Motor neuron (in vitro differentiated cells): Measurements from ENCODE around the gene TMEM62. TPM values are rescaled to one million over a fixed set of nuclear protein-coding genes. Genes with fewer than 3 reads are reported as not detected.
"Not testable (repeated sequence)": the region's sequence is repeated elsewhere in the genome, so short reads cannot be mapped to it uniquely, and the experiment has no call there.

Source experiments
- ATAC-seq, 8 experiments: fragments of 200-7000 bp; cut with Tn5 transposase; replicated peaks in 6 of 8; 2 replicates each; pipeline ENCODE4 v1.8.0; 2021; ENCODE audit warnings: mild to moderate bottlenecking in 8 of 8, moderate library complexity in 8 of 8
- H3K27ac ChIP-seq, 2 donors: fragments of 250-450 bp; sonication (Bioruptor Pico); 2 replicates each; pipeline ENCODE4 v1.9.0; 2021; ENCODE audit warnings: antibody characterized with exemption in 2 of 2, mild to moderate bottlenecking in 2 of 2, moderate library complexity in 1 of 2
- H3K4me1 ChIP-seq, 2 donors: fragments of 250-450 bp; sonication (Bioruptor Pico); replicated peaks in 1 of 2; 2 replicates each; pipeline ENCODE4 v1.6.1; 2021; ENCODE audit warnings: antibody characterized with exemption in 2 of 2, mild to moderate bottlenecking in 2 of 2, moderate library complexity in 1 of 2
- H3K4me3 ChIP-seq, 5 donors: fragments of 250-450 bp; sonication (Bioruptor Pico); 2 replicates each; pipeline ENCODE4 v1.9.0; 2021; ENCODE audit warnings: antibody characterized with exemption in 5 of 5, mild to moderate bottlenecking in 5 of 5, moderate library complexity in 4 of 5
- WGBS, 10 experiments: fragments of 450-650 bp; shearing (Covaris generic); methylation state at CpG; one replicate each; pipeline ENCODE4 v1.0.0; 2022; 5-methylcytosine and 5-hydroxymethylcytosine counted together
- in situ Hi-C, 9 experiments: fragments of 400-800 bp; cut with MboI; loops; one replicate each; pipeline ENCODE4 v1.15.0; 2021; ENCODE audit warnings: low sequenced_read_pairs in 9 of 9, low pct_unique_long_range_greater_than_20kb in 2 of 9; ENCODE audit not compliant: unreplicated experiment in 9 of 9
- total RNA-seq, 8 experiments: library from RNA; unstranded; fragments of 300-600 nt; gene quantifications; 2 replicates each; pipeline versions ENCODE4 v1.2.3 to v1.2.4, GENCODE V29; 2022

TMEM62 gene
- total RNA-seq, 8 experiments from 2014 or later, result 7.3 to 14.8 (median 9.6) TPM

- ATAC-seq, in situ Hi-C loops, H3K4me3 ChIP-seq, H3K4me1 ChIP-seq, H3K27ac ChIP-seq: not testable (repeated sequence)
- 29 to 100% (median 75%) methylated on average over 1 to 9 of the region's 10 CpGs for WGBS, 10 experiments
Measured at GRCh38 chr15:43128174-43128979, 5.0 kb upstream of the TMEM62 start.

- no peak for ATAC-seq
- H3K4me1 ChIP-seq, result peaks cover 2 to 7% of the 10 kb centered on the region in 2 donors
- in situ Hi-C loops, result no loop called here
- no peak overlapping the region for H3K27ac ChIP-seq
- 58 to 100% (median 84%) methylated on average over 1 to 4 of the region's 4 CpGs; no CpG with 5 or more reads in 2 of the 10 experiments for WGBS, 10 experiments
- H3K4me3 ChIP-seq, result no peak overlapping the region
Measured at GRCh38 chr15:43128980-43129335, 4.4 kb upstream of the TMEM62 start.

DNA sequence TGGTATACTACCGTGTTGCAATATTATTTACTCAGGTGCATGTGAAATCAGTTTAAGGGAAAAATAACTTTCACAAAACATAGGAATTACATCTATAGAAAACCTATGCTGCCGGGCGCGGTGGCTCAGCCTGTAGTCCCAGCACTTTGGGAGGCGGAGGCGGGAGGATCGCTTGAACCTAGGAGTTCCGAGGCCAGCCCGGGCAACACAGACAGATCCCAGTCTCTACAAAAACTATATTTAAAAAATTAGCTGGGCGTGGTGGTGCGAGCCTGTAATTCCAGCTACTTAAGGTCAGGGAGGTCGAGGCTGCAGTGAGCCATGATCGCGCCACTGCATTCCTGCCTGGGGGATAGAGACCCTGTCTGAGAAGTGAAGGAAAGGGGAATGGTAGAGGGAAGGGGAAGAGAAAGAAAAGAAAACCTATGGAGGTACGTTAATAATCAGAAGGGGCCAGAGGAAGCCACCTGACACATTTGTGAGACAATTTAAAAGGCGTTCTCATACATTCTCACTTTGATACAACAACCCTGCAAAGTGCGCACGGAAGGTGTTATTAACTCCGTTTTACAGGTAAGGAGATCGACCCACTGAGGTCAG lies 456 bp upstream of the TMEM62 start:
- in situ Hi-C loops, result no loop called here
- H3K4me1 ChIP-seq, result peaks cover 5 to 15% of the 10 kb centered on the region in 2 donors
- 17 to 62% (median 41%) methylated on average over 4 to 16 of the region's 20 CpGs; no CpG with 5 or more reads in 2 of the 10 experiments for WGBS, 10 experiments
- peak overlapping the region; percentile 46 to 58 (median 51) for H3K4me3 ChIP-seq
- H3K27ac ChIP-seq, result peak overlapping the region in 1 of 2 donors; percentile 6
- peak in 2 of 8 experiments; percentile 1 to 4 for ATAC-seq

- in situ Hi-C loops, result no loop called here
- WGBS, 10 experiments, result 12 to 67% (median 20%) methylated on average over 1 to 9 of the region's 12 CpGs; no CpG with 5 or more reads in 4 of the 10 experiments
- peak overlapping the region; percentile 46 to 58 (median 51) for H3K4me3 ChIP-seq
- ATAC-seq, result peak in 4 of 8 experiments; percentile 1 to 9 (median 8)
- H3K27ac ChIP-seq, result peak overlapping the region in 1 of 2 donors; percentile 44
- H3K4me1 ChIP-seq, result peaks cover 5 to 15% of the 10 kb centered on the region in 2 donors
Measured at GRCh38 chr15:43134157-43134635, 810 bp downstream of the TMEM62 start.

- Histone ChIP-seq H3K4me3 (no peak overlapping the region), H3K4me1 (peaks cover 5 to 15% of the 10 kb centered on the region in 2 donors), H3K27ac (no peak overlapping the region)
- 0 to 100% (median 55%) methylated on average over 1 to 3 of the region's 3 CpGs; no CpG with 5 or more reads in 1 of the 10 experiments for WGBS, 10 experiments
- ATAC-seq, result no peak
- in situ Hi-C loops, result no loop called here
Measured at GRCh38 chr15:43135351-43135750, 2.0 kb downstream of the TMEM62 start.

- 60 to 100% (median 80%) methylated on average over 1 to 4 of the region's 4 CpGs; no CpG with 5 or more reads in 1 of the 10 experiments for WGBS, 10 experiments
- Histone ChIP-seq H3K4me1 (no peaks in the 10 kb centered on the region), H3K27ac (no peak overlapping the region), H3K4me3 (no peak overlapping the region)
- no peak for ATAC-seq
- in situ Hi-C loops, result no loop called here
Measured at GRCh38 chr15:43143203-43143941, 10.0 kb downstream of the TMEM62 start.

GRCh38 chr15:43144512-43144911 lies 11.1 kb downstream of the TMEM62 start:
- no peak for ATAC-seq
- Histone ChIP-seq H3K4me3 (no peak overlapping the region), H3K27ac (no peak overlapping the region), H3K4me1 (no peaks in the 10 kb centered on the region)
- in situ Hi-C loops, result no loop called here

DNA sequence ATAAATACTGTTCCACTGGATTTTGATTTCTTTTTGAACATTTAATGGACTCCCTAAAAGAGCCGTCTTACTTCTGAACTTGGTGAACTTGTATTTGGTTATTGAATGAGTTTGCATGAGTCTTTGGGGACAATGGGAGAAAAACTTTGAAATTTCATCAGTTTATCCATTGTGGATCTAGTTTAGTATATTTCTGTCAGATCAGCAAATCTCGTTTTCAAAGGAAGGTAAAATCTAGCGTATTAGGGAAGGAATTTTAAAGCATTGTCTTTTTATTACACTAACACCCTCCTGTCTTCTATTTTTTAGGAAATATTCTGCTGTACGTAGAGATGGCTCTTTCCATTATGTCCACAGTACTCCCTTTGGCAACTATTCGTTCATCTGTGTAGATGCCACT lies 12.8 kb downstream of the TMEM62 start:
- in situ Hi-C loops, result no loop called here
- 73 to 100% (median 92%) methylated on average over 2 to 5 of the region's 5 CpGs; no CpG with 5 or more reads in 1 of the 10 experiments for WGBS, 10 experiments
- H3K4me3 ChIP-seq, result no peak overlapping the region

GRCh38 chr15:43150191-43150929 lies 17.0 kb downstream of the TMEM62 start:
- in situ Hi-C loops, result no loop called here
- Histone ChIP-seq H3K27ac (no peak overlapping the region), H3K4me1 (no peaks in the 10 kb centered on the region), H3K4me3 (no peak overlapping the region)
- 1 to 100% (median 69%) methylated on average over 3 to 5 of the region's 5 CpGs; no CpG with 5 or more reads in 2 of the 10 experiments for WGBS, 10 experiments
- peak in 2 of 8 experiments; percentile 95 to 96 for ATAC-seq

More for the DNA sequence above, 12.8 kb downstream of the TMEM62 start:
- ATAC-seq, result no peak
- no peaks in the 10 kb centered on the region for H3K4me1 ChIP-seq
- H3K27ac ChIP-seq, result no peak overlapping the region

DNA sequence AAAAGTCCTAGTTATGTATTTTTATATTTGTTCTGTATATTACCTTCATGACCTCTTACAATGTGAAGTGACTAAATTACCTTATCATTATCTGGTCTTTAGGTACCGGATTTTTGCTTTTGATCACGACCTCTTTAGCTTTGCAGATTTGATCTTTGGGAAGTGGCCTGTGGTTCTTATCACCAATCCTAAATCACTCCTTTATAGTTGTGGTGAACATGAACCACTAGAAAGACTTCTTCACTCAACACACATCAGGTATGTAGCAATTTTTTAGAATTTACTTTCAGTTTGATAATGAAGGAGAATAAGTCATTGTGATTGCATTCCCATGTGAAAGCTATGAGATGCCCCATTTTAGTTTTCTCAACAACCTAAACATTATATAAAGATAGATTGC lies 18.3 kb downstream of the TMEM62 start:
- in situ Hi-C loops, result no loop called here
- WGBS, 10 experiments, result 93 to 100% (median 100%) methylated on average over 1 to 2 of the region's 2 CpGs; no CpG with 5 or more reads in 3 of the 10 experiments
- no peak for ATAC-seq
- no peaks in the 10 kb centered on the region for H3K4me1 ChIP-seq
- no peak overlapping the region for H3K27ac ChIP-seq
- H3K4me3 ChIP-seq, result no peak overlapping the region

DNA sequence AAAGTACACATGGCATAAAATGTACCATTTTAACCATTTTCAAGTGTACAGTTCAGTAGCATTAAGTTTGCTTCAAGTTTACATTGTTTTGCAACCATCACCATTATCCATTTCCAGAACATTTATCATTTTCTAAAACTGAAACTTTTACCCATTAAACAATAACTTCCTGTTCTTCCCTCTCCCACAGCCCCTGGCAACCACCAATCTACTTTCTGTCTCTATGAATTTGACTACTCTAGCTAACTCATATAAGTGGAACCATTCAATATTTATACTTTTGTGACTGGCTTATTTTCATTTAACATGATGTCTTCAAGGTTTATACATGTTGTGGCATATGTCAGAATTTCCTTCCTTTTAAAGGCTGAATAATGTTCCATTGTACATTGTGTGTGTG lies 19.9 kb downstream of the TMEM62 start:
- H3K27ac ChIP-seq, result no peak overlapping the region
- no peak overlapping the region for H3K4me3 ChIP-seq
- H3K4me1 ChIP-seq, result no peaks in the 10 kb centered on the region
- in situ Hi-C loops, result no loop called here
- ATAC-seq, result no peak

- H3K4me1 ChIP-seq, result no peaks in the 10 kb centered on the region
- in situ Hi-C loops, result no loop called here
- ATAC-seq, result no peak
- no peak overlapping the region for H3K4me3 ChIP-seq
- 100% methylated on average over 1 of the region's 2 CpGs; no CpG with 5 or more reads in 8 of the 10 experiments for WGBS, 10 experiments
- no peak overlapping the region for H3K27ac ChIP-seq
Measured at GRCh38 chr15:43165801-43166325, 32.5 kb downstream of the TMEM62 start.
